A549 (cell line): ENCODE results near the gene MSS51. TPM values are rescaled to one million over a fixed set of nuclear protein-coding genes. Genes with fewer than 3 reads are reported as not detected.

Experiments
- ATAC-seq, 2 experiments: fragments of 200-7000 bp in 1 of 2; fragments of >200 bp in 1 of 2; cut with Nextera tagmentation in 1 of 2; cut with Tn5 transposase in 1 of 2; 3 replicates each; pipeline versions ENCODE4 v1.8.0 to v1.9.1; 2018 to 2020; ENCODE audit warnings: mild to moderate bottlenecking in 1 of 2, moderate library complexity in 1 of 2
- CTCF ChIA-PET: fragments of 300-600 bp; sonication (Branson Sonifier 250); formaldehyde crosslinking; extraction: SDS; loops from one replicate; lab custom pipeline; 2021; ENCODE audit warnings: antibody characterized with exemption, inconsistent platforms; lab: Yijun Ruan, JAX
- POLR2A ChIA-PET: fragments of 350-600 bp; formaldehyde crosslinking; extraction: SDS; loops from one replicate; lab custom pipeline; 2021; ENCODE audit warnings: antibody characterized with exemption, inconsistent platforms; lab: Yijun Ruan, JAX
- DNase-seq, 2 experiments: peaks; one replicate each; pipeline versions ENCODE4 v3.0.0 to v3.0.0-alpha.2; 2011 to 2016; ENCODE audit warnings: low read depth in 1 of 2, low spot score in 1 of 2
- FAIRE-seq: peaks from 2 replicates; lab custom pipeline; 2011; peaks lifted over from hg19 to GRCh38; lab: Jason Lieb, UNC
- H3K27ac ChIP-seq, 2 experiments: fragments of >200 bp; sonication (Bioruptor Twin); formaldehyde crosslinking; 3 replicates each; pipeline ENCODE4 v1.5.1; 2016 to 2017
- H3K4me1 ChIP-seq: fragments of >200 bp; sonication (Bioruptor Twin); formaldehyde crosslinking; 3 replicates; pipeline ENCODE4 v1.6.1; 2016
- H3K4me2 ChIP-seq: fragments of >200 bp; sonication (Bioruptor Twin); formaldehyde crosslinking; 3 replicates; pipeline ENCODE4 v1.6.1; 2016
- H3K4me3 ChIP-seq: fragments of >200 bp; sonication (Bioruptor Twin); formaldehyde crosslinking; 3 replicates; pipeline ENCODE4 v1.5.1; 2016
- H3K9me3 ChIP-seq: fragments of >200 bp; sonication (Bioruptor Twin); formaldehyde crosslinking; 3 replicates; pipeline ENCODE4 v1.6.1; 2016
- BCL3 ChIP-seq: fragments of >200 bp; sonication (Bioruptor Twin); formaldehyde crosslinking; IDR thresholded peaks from 3 replicates; pipeline ENCODE4 v1.6.1; 2016
- BHLHE40 ChIP-seq: IDR thresholded peaks from 2 replicates; pipeline ENCODE4 v1.6.1; 2012; ENCODE audit warnings: low read depth, low read length, inconsistent platforms
- CBX2 ChIP-seq: fragments of 200-600 bp; sonication (generic); IDR thresholded peaks from 2 replicates; pipeline ENCODE4 v1.6.1; 2016; ENCODE audit warnings: low read depth, mild to moderate bottlenecking, borderline replicate concordance
- CEBPB ChIP-seq, 2 experiments: fragments of >200 bp in 1 of 2; sonication (Bioruptor Twin) in 1 of 2; formaldehyde crosslinking in 1 of 2; IDR thresholded peaks; 2 replicates each; pipeline ENCODE4 v1.6.1; 2012 to 2016
- CHD2 ChIP-seq: fragments of 150-350 bp; IDR thresholded peaks from 2 replicates; pipeline ENCODE4 v1.6.1; 2014; ENCODE audit warnings: low read length; ENCODE audit not compliant: partially characterized antibody
- E2F6 ChIP-seq: IDR thresholded peaks from 2 replicates; pipeline ENCODE4 v1.6.1; 2012; ENCODE audit warnings: low read depth, borderline replicate concordance
- GATA3 ChIP-seq: IDR thresholded peaks from 2 replicates; pipeline ENCODE4 v1.6.1; 2012; ENCODE audit warnings: borderline replicate concordance
- HES2 ChIP-seq: fragments of >200 bp; sonication (Bioruptor Twin); formaldehyde crosslinking; IDR thresholded peaks from 2 replicates; pipeline ENCODE4 v1.6.1; 2016
- HOXA7 ChIP-seq: fragments of 250-450 bp; sonication (Bioruptor Pico); IDR thresholded peaks from 2 replicates; pipeline ENCODE4 v1.5.0; 2020; ENCODE audit warnings: mild to moderate bottlenecking, moderate library complexity
- JUN ChIP-seq, 2 experiments: fragments of >200 bp; sonication (Bioruptor Twin); formaldehyde crosslinking; IDR thresholded peaks; 2 replicates in 1 of 2; 3 replicates in 1 of 2; pipeline ENCODE4 v1.6.1; 2016 to 2017
- JUNB ChIP-seq: fragments of >200 bp; sonication (Bioruptor Twin); formaldehyde crosslinking; IDR thresholded peaks from 2 replicates; pipeline ENCODE4 v1.6.1; 2016
- KDM5A ChIP-seq: fragments of 200-600 bp; sonication (generic); IDR thresholded peaks from 2 replicates; pipeline ENCODE4 v1.6.1; 2016; ENCODE audit warnings: antibody characterized with exemption, mild to moderate bottlenecking
- MAX ChIP-seq: IDR thresholded peaks from 2 replicates; pipeline ENCODE4 v1.6.1; 2012
- MAZ ChIP-seq: fragments of 150-350 bp; IDR thresholded peaks from 2 replicates; pipeline ENCODE4 v1.6.1; 2014; ENCODE audit warnings: antibody characterized with exemption, low read depth, low read length, borderline replicate concordance
- MYC ChIP-seq: IDR thresholded peaks from 2 replicates; pipeline ENCODE4 v1.6.1; 2012; ENCODE audit warnings: mild to moderate bottlenecking, inconsistent platforms, low read length, improper control_type of control experiment, borderline replicate concordance
- NFE2L2 ChIP-seq: fragments of 150-350 bp; conservative IDR thresholded peaks from 2 replicates; pipeline ENCODE4 v1.6.1; 2014; ENCODE audit warnings: low read length
- RAD21 ChIP-seq, 2 experiments: fragments of >200 bp in 1 of 2; sonication (Bioruptor Twin) in 1 of 2; formaldehyde crosslinking in 1 of 2; IDR thresholded peaks in 1 of 2; conservative IDR thresholded peaks in 1 of 2; 2 replicates in 1 of 2; 3 replicates in 1 of 2; pipeline ENCODE4 v1.6.1; 2012 to 2018; ENCODE audit warnings: inconsistent platforms in 1 of 2
- RCOR1 ChIP-seq: fragments of 150-350 bp; IDR thresholded peaks from 2 replicates; pipeline ENCODE4 v1.6.1; 2014; ENCODE audit warnings: antibody characterized with exemption, low read length, low read depth
- REST ChIP-seq: fragments of 200-600 bp; sonication (generic); IDR thresholded peaks from 2 replicates; pipeline ENCODE4 v1.6.1; 2016; ENCODE audit warnings: antibody characterized with exemption, mild to moderate bottlenecking, moderate library complexity
- RFX5 ChIP-seq: fragments of 450-650 bp; IDR thresholded peaks from 2 replicates; pipeline ENCODE4 v1.7.1; 2014; ENCODE audit warnings: antibody characterized with exemption, mild to moderate bottlenecking, moderate library complexity
- RNF2 ChIP-seq: fragments of 200-600 bp; sonication (generic); IDR thresholded peaks from 2 replicates; pipeline ENCODE4 v1.6.1; 2016; ENCODE audit warnings: low read depth, mild to moderate bottlenecking, antibody characterized with exemption, moderate library complexity, borderline replicate concordance
- SREBF2 ChIP-seq: fragments of 450-650 bp; IDR thresholded peaks from 2 replicates; pipeline ENCODE4 v1.6.1; 2014; ENCODE audit warnings: mild to moderate bottlenecking, moderate library complexity
- USF2 ChIP-seq: fragments of 450-650 bp; IDR thresholded peaks from 2 replicates; pipeline ENCODE4 v1.6.1; 2014; ENCODE audit warnings: antibody characterized with exemption
- ZNF302 ChIP-seq: fragments of 250-450 bp; sonication (Bioruptor Pico); IDR thresholded peaks from 2 replicates; pipeline ENCODE4 v1.9.0; 2021; ENCODE audit warnings: inconsistent platforms, mild to moderate bottlenecking, moderate library complexity
- WGBS: methylation state at CpG from one replicate; pipeline ENCODE4 v1.1.6; 2017; ENCODE audit errors: missing lambda C conversion rate; 5-methylcytosine and 5-hydroxymethylcytosine counted together
- polyA plus RNA-seq, 4 experiments: library from polyadenylated mRNA; depleted of rRNA in 3 of 4; stranded (reverse); fragments of >200 nt; fragmentation: RNase III in 1 of 4; extraction: RNeasy Plus Mini Kit Qiagen cat#74134 plus additional on column Dnase treatment in 1 of 4; gene quantifications; 2 replicates in 3 of 4; 3 replicates in 1 of 4; pipeline ENCODE4 v1.2.3, GENCODE V29; 2011 to 2017

Gene MSS51
- polyA plus RNA-seq, 2 of the 4 experiments (the other 2 are of a cell fraction) = 0.49 to 1.1 TPM

GRCh38 chr10:73478636-73479035 is 45.3 kb upstream of the MSS51 start:
- 88% methylated on average over 3 of the region's 3 CpGs for WGBS
- TF ChIP-seq RAD21 (conservative IDR thresholded peaks at IDR 0.05 in 1 of 2, IDR thresholded peaks at IDR 0.05 in 1 of 2) (no peak), GATA3 (no peak), NFE2L2 (no peak), HES2 (no peak), USF2 (no peak), HOXA7 (CRISPR knock-in tag) (no peak), BCL3 (no peak), RCOR1 (no peak), SREBF2 (no peak), RNF2 (no peak), CBX2 (no peak), KDM5A (no peak), ZNF302 (CRISPR knock-in tag) (no peak)
- TF ChIP-seq, all 56 proteins: peak for 0
- no peaks in the 10 kb centered on the region for H3K9me3 ChIP-seq
- FAIRE-seq = no peak
- H3K4me2 ChIP-seq = no peak overlapping the region
- no peak for DNase-seq
- POLR2A ChIA-PET = no interaction called here
- CTCF ChIA-PET = interaction anchor here (1.0 kb wide), 1 partner anchor 13 kb away, joined by 3 read pairs; no protein-coding TSS in a partner anchor
- H3K27ac ChIP-seq = no peak overlapping the region
- H3K4me1 ChIP-seq = peaks cover 11% of the 10 kb centered on the region; the same call in 2 of the 3 replicates
- ATAC-seq = no peak
- H3K4me3 ChIP-seq = no peak overlapping the region

GRCh38 chr10:73471226-73471625 is 37.9 kb upstream of the MSS51 start:
- no peak overlapping the region for H3K4me2 ChIP-seq
- POLR2A ChIA-PET = no interaction called here
- no peak overlapping the region for H3K4me3 ChIP-seq
- TF ChIP-seq CHD2 (no peak), RFX5 (no peak), E2F6 (no peak), MAZ (no peak), CEBPB (IDR thresholded peaks at IDR 0.05) (no peak), MYC (no peak), CBX2 (no peak), SREBF2 (no peak), RAD21 (conservative IDR thresholded peaks at IDR 0.05 in 1 of 2, IDR thresholded peaks at IDR 0.05 in 1 of 2) (no peak), JUNB (no peak), RNF2 (no peak), MAX (no peak), BHLHE40 (no peak), REST (no peak), JUN (IDR thresholded peaks at IDR 0.05) (no peak)
- TF ChIP-seq, all 56 proteins: peak for 0
- FAIRE-seq = no peak
- 82% methylated on average over 3 of the region's 3 CpGs for WGBS
- Histone ChIP-seq H3K27ac (no peak overlapping the region), H3K4me1 (no peaks in the 10 kb centered on the region), H3K9me3 (no peaks in the 10 kb centered on the region)
- DNase-seq = no peak
- CTCF ChIA-PET = interaction anchor here (1.1 kb wide), 1 partner anchor 12 kb away, joined by 3 read pairs; no protein-coding TSS in a partner anchor
- ATAC-seq = no peak
